Muscle of arm (tissue), 12 donors: ENCODE results near the gene GAB2. TPM values are rescaled to one million over a fixed set of nuclear protein-coding genes. Genes with fewer than 3 reads are reported as not detected.

ENCODE experiments used
- DNase-seq: peaks from one replicate; pipeline ENCODE4 v3.0.0-alpha.2; 2013
- polyA plus RNA-seq, 12 donors: library from polyadenylated mRNA; unstranded; fragments of 120-200 nt; gene quantifications; one replicate each; pipeline ENCODE4 v1.2.1, GENCODE V29; 2013; ENCODE audit not compliant: insufficient read length in 12 of 12

GAB2 gene
- polyA plus RNA-seq, 12 donors, result 11.2 to 19.4 (median 12.9) TPM; not detected in 1

- DNase-seq, result no peak
Measured at GRCh38 chr11:78210000-78210608, 207.5 kb downstream of the GAB2 start.

DNA sequence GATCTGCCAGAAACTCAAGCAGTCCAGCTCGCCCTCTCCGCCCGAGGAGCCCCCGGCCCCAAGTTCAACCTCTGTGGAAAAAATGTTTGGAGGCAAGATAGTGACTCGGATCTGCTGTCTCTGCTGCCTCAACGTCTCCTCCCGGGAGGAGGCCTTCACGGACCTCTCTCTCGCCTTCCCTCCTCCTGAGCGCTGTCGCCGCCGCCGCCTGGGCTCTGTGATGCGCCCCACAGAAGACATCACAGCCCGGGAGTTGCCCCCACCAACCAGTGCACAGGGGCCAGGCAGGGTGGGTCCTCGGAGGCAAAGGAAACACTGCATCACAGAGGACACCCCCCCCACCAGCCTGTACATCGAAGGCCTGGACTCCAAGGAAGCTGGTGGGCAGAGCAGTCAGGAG, 208.1 kb downstream of the GAB2 start:
- DNase-seq, result no peak

DNA sequence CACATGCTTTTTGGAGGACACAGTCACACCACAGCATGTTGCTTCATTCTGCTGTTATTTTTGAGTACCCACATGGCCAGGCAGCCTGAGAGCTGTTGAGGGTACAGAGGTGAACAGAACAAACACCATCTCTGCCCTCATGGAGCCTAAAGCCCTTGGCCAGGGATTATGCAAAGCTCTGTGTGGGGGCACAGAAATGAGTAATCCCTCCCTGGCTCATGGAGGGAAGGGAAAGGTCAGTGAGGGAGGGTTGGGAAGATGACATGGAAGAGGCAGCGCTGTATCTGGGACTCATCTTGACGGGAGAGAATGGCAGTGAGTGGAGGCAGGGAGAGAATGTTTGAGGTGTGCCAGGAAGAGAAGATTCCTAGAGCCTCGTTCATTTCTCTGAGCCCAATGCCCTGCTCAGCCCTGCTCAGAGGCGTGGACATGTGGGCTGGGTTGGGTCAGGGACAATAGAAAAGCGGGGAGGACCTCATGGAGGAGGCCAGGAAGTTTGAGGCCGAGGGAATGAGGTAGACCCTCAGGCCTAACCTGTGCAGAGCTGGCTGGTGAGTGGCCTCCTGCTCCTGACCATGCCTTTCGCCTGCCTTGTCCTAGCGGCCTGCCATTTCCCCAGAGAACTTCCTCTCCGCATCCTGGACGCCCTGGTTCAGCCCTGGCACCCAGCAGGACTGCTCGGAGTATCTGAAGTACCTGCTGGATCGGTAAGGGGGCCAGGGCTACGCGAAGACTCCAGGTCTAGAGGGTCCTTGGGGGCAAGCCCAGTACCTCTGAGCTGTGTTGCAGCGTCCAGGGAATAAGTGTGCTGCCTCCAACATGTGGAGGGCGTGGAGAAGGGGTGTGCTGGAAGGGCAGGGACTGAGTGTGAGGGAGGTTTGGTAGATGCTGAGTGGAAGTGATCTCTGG, 209.1 kb downstream of the GAB2 start:
- DNase-seq, result no peak

- no peak for DNase-seq
Measured at GRCh38 chr11:78207532-78208256, 209.9 kb downstream of the GAB2 start.

- DNase-seq, result no peak
Measured at GRCh38 chr11:78205691-78206090, 211.9 kb downstream of the GAB2 start.

DNA sequence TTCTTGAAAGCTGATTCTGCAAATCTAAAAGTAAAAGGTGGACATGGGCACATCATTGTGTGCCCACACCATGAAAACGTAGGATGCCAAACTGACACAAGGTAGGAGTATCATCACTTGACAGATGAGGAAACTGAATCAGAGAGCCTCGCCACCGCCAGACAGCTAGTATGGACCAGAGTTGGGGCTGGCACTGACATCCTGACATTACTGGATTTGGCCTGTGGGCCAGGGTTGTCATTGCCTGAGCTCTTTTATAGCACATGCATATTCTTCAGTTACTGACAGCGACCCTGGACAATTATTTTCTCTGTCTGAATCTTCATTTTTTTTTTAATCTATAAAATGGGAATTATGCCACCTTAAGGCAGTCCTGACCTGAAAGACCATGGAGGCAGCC, 212.4 kb downstream of the GAB2 start:
- no peak for DNase-seq

- DNase-seq, result no peak
Measured at GRCh38 chr11:78203184-78203583, 214.4 kb downstream of the GAB2 start.

- no peak for DNase-seq
Measured at GRCh38 chr11:78202733-78203167, 214.9 kb downstream of the GAB2 start.

DNA sequence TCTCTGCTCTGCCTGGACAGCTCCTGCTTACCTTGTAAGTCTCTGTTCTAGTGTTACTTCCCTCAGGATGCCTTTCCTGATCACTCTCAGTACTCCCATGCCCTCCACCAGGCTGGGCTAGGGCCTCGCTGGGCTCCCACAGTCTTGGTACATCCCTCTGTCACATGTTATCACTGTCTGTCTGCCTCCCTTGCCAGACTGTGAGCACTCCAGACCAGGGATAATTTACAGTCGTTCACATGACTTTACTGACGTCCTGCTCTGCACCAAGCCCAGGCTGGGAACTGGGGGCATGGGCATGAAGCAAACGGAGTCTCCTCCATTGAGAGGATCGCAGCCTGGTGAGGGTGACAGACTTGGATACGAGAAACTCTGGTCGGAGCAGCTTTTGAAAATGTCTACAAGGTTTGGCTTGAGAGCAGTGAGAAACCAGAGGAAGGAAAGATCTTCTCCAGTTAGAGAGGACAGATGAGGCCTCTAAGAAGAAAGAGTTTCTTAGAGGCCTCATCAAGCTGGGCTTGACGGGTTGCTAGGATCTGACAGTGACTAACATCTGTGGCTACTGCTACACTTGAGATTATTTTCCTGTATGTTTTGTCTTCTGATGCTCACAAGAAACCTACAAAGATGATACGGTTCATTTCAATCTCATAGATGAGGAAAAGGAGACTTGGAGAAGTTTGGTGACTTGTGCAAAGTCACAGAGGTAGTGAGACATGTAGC, 216.4 kb downstream of the GAB2 start:
- DNase-seq, result no peak

- no peak for DNase-seq
Measured at GRCh38 chr11:78200553-78200952, 217.1 kb downstream of the GAB2 start.

DNA sequence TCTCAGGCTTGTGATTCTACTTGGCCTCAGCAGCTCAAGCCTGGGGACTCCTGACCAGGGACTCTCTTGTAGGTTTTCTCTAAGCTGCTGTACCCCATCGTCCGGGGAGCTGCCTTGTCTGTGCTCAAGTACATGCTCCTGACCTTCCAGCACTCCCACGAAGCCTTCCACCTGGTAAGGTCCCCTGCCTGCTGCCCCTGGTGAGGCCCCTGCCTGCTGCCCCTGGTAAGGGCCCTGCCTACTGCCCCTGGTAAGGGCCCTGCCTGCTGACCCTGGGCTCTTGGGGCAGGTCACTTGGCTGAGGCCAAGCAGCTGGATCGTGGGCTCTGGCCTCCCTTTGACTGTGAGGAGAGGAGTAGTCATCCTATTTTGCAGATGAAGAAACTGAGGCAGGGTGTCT, 217.6 kb downstream of the GAB2 start:
- DNase-seq, result no peak

DNA sequence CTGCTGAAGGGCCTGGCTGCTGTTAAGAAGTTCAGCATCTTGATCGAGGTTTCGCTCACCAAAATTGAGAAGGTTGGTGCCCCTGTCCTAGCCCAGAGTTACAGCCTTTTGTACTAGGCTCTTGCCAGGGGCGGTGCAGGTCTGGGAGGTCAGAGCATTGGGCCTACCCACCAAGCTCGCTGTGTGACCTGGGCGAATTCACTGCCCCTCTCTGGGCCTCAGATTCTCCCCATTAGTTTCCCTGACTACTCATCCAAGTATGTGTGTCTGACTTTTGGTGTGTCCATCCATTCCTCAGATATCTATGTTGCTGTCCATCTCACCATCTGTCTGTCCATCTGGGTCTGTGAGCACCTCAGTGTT, 218.0 kb downstream of the GAB2 start:
- DNase-seq, result no peak

DNA sequence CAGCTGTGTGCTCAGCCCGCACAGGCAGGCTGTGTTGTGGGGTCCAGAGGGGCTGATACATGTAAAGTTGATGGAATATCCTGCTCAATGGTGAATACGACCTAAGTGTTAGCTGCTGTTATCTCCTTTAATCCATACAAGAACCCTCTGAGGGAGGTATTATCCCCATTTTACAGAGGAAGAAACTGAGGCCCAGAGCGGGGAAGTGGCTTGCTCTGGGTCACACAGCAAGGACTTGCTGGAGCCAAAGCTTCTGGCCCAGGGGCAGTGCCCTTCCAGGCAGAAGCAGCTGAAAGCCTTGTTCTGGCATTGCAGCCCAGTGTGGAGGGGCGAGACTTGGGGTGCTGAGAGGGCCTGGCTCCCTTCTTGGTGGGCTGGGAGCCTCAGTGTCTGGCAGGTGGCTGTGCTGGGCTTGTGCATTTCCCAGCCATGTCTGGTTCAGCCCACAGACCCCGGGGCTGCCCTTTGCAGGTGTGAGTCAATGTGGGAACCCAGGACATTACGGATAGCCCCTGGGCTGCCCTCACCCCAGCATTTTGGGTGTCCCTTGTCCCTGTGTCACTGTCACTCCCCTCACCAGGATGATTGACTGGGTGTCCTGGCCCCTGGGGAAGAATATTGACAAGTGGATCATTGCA, 218.5 kb downstream of the GAB2 start:
- DNase-seq, result no peak

DNA sequence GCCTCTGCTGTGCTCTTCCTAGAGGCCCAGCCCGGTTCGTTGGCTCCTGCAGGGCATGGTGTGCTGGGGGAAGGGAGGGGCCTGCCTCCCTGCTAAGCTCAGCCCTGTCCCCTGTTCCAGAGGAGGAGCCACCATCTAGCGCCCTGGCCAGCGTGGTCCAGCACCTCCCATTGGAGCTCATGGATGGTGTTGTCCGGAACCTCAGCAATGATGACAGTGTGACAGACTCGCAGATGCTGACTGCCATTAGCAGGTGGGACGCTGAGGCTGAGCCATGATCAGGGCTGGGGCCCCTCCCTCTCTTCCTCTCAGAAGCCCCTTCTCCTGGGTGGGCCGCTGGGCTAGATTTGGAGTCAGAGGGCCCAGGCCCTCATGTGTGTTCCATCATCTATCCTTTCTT, 219.8 kb downstream of the GAB2 start:
- DNase-seq, result no peak

GRCh38 chr11:78196661-78197091, 220.9 kb downstream of the GAB2 start:
- no peak for DNase-seq

GRCh38 chr11:78195917-78196560, 221.6 kb downstream of the GAB2 start:
- DNase-seq, result no peak

GRCh38 chr11:78194490-78194889, 223.1 kb downstream of the GAB2 start:
- DNase-seq, result no peak

DNA sequence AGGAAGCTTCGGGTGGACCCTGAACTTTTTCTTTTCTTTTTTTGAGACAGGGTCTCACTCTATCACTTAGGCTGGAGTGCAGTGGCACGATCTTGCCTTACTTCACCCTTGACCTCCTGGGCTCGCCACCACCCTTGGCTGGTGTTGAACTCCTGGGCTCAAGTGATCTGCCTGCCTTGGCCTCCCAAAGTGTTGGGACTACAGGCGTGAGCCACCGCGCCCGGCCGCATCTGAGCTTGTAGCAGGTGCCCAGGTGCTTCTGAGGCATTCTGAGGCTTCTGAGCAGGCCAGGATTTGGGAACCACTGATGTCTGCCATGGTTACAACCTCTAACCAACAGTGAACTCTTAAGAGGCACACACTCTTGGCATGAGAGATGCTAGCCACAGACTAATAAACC, 223.8 kb downstream of the GAB2 start:
- DNase-seq, result no peak

GRCh38 chr11:78192911-78193351, 224.7 kb downstream of the GAB2 start:
- DNase-seq, result no peak

GRCh38 chr11:78192223-78192719, 225.3 kb downstream of the GAB2 start:
- DNase-seq, result no peak
